HG03460 (cell line): ENCODE results near the gene ADAM15.

Experiments used
- ATAC-seq: cut with Tn5 transposase; IDR thresholded peaks from one replicate; pipeline ENCODE4 v1.9.1; 2021; ENCODE audit not compliant: unreplicated experiment

The ADAM15 gene

GRCh38 chr1:155030243-155030795 lies 20.8 kb upstream of the ADAM15 start:
- ATAC-seq = no peak

- ATAC-seq = no peak
Measured at GRCh38 chr1:155030899-155031298, 20.2 kb upstream of the ADAM15 start.

GRCh38 chr1:155032886-155033285 lies 18.2 kb upstream of the ADAM15 start:
- no peak for ATAC-seq

- no peak for ATAC-seq
Measured at GRCh38 chr1:155033524-155033923, 17.6 kb upstream of the ADAM15 start, which contains the start of the genes DCST1 and DCST2. TSS of gene DCST1 (plus strand) at chr1:155033824. CDS start at chr1:155034037, 213 bp downstream. TSS of gene DCST2 (minus strand) at chr1:155033781. CDS start at chr1:155033701, 80 bp downstream.

- ATAC-seq = no peak
Measured at GRCh38 chr1:155034318-155035208, 16.6 kb upstream of the ADAM15 start.

GRCh38 chr1:155035936-155036335 lies 15.2 kb upstream of the ADAM15 start:
- no peak for ATAC-seq

- ATAC-seq = no peak
Measured at GRCh38 chr1:155037043-155037442, 14.1 kb upstream of the ADAM15 start.

GRCh38 chr1:155037851-155038441 lies 13.2 kb upstream of the ADAM15 start:
- no peak for ATAC-seq

- no peak for ATAC-seq
Measured at GRCh38 chr1:155038602-155039307, 12.4 kb upstream of the ADAM15 start.

GRCh38 chr1:155039308-155039669 lies 11.8 kb upstream of the ADAM15 start:
- ATAC-seq = no peak

- no peak for ATAC-seq
Measured at GRCh38 chr1:155040358-155041093, 10.6 kb upstream of the ADAM15 start.

- ATAC-seq = no peak
Measured at GRCh38 chr1:155042789-155043188, 8.3 kb upstream of the ADAM15 start.

GRCh38 chr1:155043301-155043702 lies 7.8 kb upstream of the ADAM15 start:
- ATAC-seq = no peak

- ATAC-seq = no peak
Measured at GRCh38 chr1:155043793-155044192, 7.3 kb upstream of the ADAM15 start.

GRCh38 chr1:155044365-155044764 lies 6.8 kb upstream of the ADAM15 start:
- ATAC-seq = no peak

- ATAC-seq = no peak
Measured at GRCh38 chr1:155044812-155045657, 6.1 kb upstream of the ADAM15 start.

- ATAC-seq = no peak
Measured at GRCh38 chr1:155048449-155049334, 2.4 kb upstream of the ADAM15 start.

GRCh38 chr1:155049651-155050559 lies 1.2 kb upstream of the ADAM15 start:
- no peak for ATAC-seq
